ENCODE measurements around the gene NDUFA7. TPM values are rescaled to one million over a fixed set of nuclear protein-coding genes. Genes with fewer than 3 reads are reported as not detected.
"Not testable (repeated sequence)": the region's sequence is repeated elsewhere in the genome, so short reads cannot be mapped to it uniquely, and the experiment has no call there.

The NDUFA7 gene
- total and polyA plus RNA-seq, 11 donors, result 74.5 to 393 (median 104) TPM

GRCh38 chr19:8358948-8359347 is 37.8 kb upstream of the NDUFA7 start:
- H3K27ac ChIP-seq, result no peak overlapping the region
- H3K4me3 ChIP-seq, result no peak overlapping the region
- peaks cover 0 to 8% (median 2%) of the 10 kb centered on the region in 12 donors for H3K9me3 ChIP-seq
- peaks cover 10 to 52% (median 27%) of the 10 kb centered on the region in 12 donors for H3K4me1 ChIP-seq
- no peak for DNase-seq
- TF ChIP-seq CTCF (IDR thresholded peaks at IDR 0.05) (no peak), POLR2A (IDR thresholded peaks at IDR 0.05) (no peak)
- intact Hi-C loops (cut with DNase I), result loop anchor here in 2 of 10 donors (5.0 to 10.0 kb wide), 3 partner anchors 148 to 226 kb away; partner anchors contain the start of gene MYO1F (in 1 of the 2)
- WGBS, 4 donors, result 92 to 94% (median 93%) methylated on average over 6 of the region's 6 CpGs
- no peak for ATAC-seq
- H3K27me3 ChIP-seq, result no peaks in the 10 kb centered on the region
- H3K36me3 ChIP-seq, result no peaks in the 10 kb centered on the region

- H3K4me1 ChIP-seq, result peaks cover 0 to 46% (median 14%) of the 10 kb centered on the region in 12 donors
- ATAC-seq, result no peak
Observed at GRCh38 chr19:8357007-8357521, 35.9 kb upstream of the NDUFA7 start.

GRCh38 chr19:8355631-8356402 is 34.6 kb upstream of the NDUFA7 start:
- Histone ChIP-seq H3K27ac (peak overlapping the region in 2 of 12 donors; percentile 42 to 76), H3K9me3 (peaks cover 0 to 8% (median 2%) of the 10 kb centered on the region in 12 donors), H3K4me1 (peaks cover 0 to 36% (median 6%) of the 10 kb centered on the region in 12 donors), H3K27me3 (no peaks in the 10 kb centered on the region), H3K36me3 (no peaks in the 10 kb centered on the region), H3K4me3 (no peak overlapping the region)
- ATAC-seq (peak; percentile 29 to 86 (median 68)), DNase-seq (peak in 1 of 5 donors; percentile 79)
- TF ChIP-seq POLR2A (IDR thresholded peaks at IDR 0.05), result no peak
- no peak for TF ChIP-seq CTCF (IDR thresholded peaks at IDR 0.05)
- intact Hi-C loops (cut with DNase I), result loop anchor here in 8 of 10 donors (2.0 to 10.0 kb wide), 6 partner anchors 39 to 229 kb away; partner anchors contain the start of gene MYO1F (in 1 of the 8)
- 61 to 78% (median 73%) methylated on average over 6 of the region's 6 CpGs for WGBS, 4 donors

More at GRCh38 chr19:8357007-8357521, 35.9 kb upstream of the NDUFA7 start:
- 75 to 82% (median 79%) methylated on average over 4 of the region's 4 CpGs for WGBS, 4 donors
- TF ChIP-seq CTCF (IDR thresholded peaks at IDR 0.05), result no peak
- no peak for DNase-seq
- Histone ChIP-seq H3K9me3 (peaks cover 0 to 8% (median 2%) of the 10 kb centered on the region in 12 donors), H3K4me3 (no peak overlapping the region), H3K36me3 (no peaks in the 10 kb centered on the region), H3K27ac (no peak overlapping the region), H3K27me3 (no peaks in the 10 kb centered on the region)
- intact Hi-C loops (cut with DNase I), result loop anchor here in 2 of 10 donors (5.0 to 10.0 kb wide), 3 partner anchors 150 to 228 kb away; partner anchors contain the start of gene MYO1F (in 1 of the 2)

GRCh38 chr19:8352845-8353244 is 31.7 kb upstream of the NDUFA7 start:
- not testable (repeated sequence) for H3K9me3 ChIP-seq, ATAC-seq, DNase-seq, H3K36me3 ChIP-seq, H3K27me3 ChIP-seq
- Histone ChIP-seq H3K4me3 (peak overlapping the region in 4 of 12 donors; percentile 14 to 43 (median 34)), H3K27ac (peak overlapping the region in 1 of 12 donors; percentile 30), H3K4me1 (peaks cover 0 to 43% (median 8%) of the 10 kb centered on the region in 12 donors)
- intact Hi-C loops (cut with DNase I), result loop anchor here in 8 of 10 donors (5.0 to 10.0 kb wide), 7 partner anchors 44 to 232 kb away; partner anchors contain the start of genes MYO1F (in 4 of the 8) and MARCHF2 (in 1 of the 8)
- 61 to 72% (median 65%) methylated on average over 5 of the region's 5 CpGs for WGBS, 4 donors

Data from heart left ventricle (tissue), 16 donors.